HG02852 (cell line): Measurements from ENCODE around the gene TRIM62.
"Not testable (repeated sequence)": the region's sequence is repeated elsewhere in the genome, so short reads cannot be mapped to it uniquely, and the experiment has no call there.

Source experiments
- ATAC-seq: cut with Tn5 transposase; IDR thresholded peaks from one replicate; pipeline ENCODE4 v1.9.1; 2021; ENCODE audit warnings: mild to moderate bottlenecking, moderate library complexity; ENCODE audit not compliant: unreplicated experiment

TRIM62 gene

GRCh38 chr1:33111965-33112364 lies 69.9 kb downstream of the TRIM62 start:
- no peak for ATAC-seq

GRCh38 chr1:33110477-33110876 lies 71.4 kb downstream of the TRIM62 start:
- no peak for ATAC-seq

GRCh38 chr1:33100119-33100415 lies 81.8 kb downstream of the TRIM62 start:
- not testable (repeated sequence) for ATAC-seq

GRCh38 chr1:33099290-33100118 lies 82.3 kb downstream of the TRIM62 start:
- ATAC-seq = peak; percentile 59

- no peak for ATAC-seq
These were observed 83.5 kb downstream of the TRIM62 start for GRCh38 chr1:33098371-33098770.

- no peak for ATAC-seq
These were observed 84.1 kb downstream of the TRIM62 start for GRCh38 chr1:33097762-33098161.

GRCh38 chr1:33097137-33097611 lies 84.7 kb downstream of the TRIM62 start:
- ATAC-seq = no peak

GRCh38 chr1:33096363-33097005 lies 85.4 kb downstream of the TRIM62 start:
- no peak for ATAC-seq
